H1 (cell line): ENCODE data around the gene HDAC11. TPM values are rescaled to one million over a fixed set of nuclear protein-coding genes. Genes with fewer than 3 reads are reported as not detected.
A peak's percentile ranks its signal among the peaks of the same experiment; 100 is the strongest.

Experiments used
- CTCF ChIA-PET: fragments of 300-600 bp; sonication (Branson Sonifier 250); formaldehyde crosslinking; loops from one replicate; lab custom pipeline; 2021; ENCODE audit not compliant: partially characterized antibody; lab: Charles Lee
- POLR2A ChIA-PET: fragments of 300-600 bp; sonication (Branson Sonifier 250); formaldehyde crosslinking; loops from one replicate; lab custom pipeline; 2021; ENCODE audit warnings: inconsistent platforms; ENCODE audit not compliant: partially characterized antibody; lab: Charles Lee
- DNase-seq, 2 experiments: peaks; one replicate each; pipeline versions ENCODE4 v3.0.0 to v3.0.0-alpha.2; 2010 to 2022; ENCODE audit warnings: low spot score in 2 of 2, low read depth in 1 of 2, mixed read lengths in 1 of 2
- FAIRE-seq: peaks from 2 replicates; lab custom pipeline; 2011; peaks lifted over from hg19 to GRCh38; lab: Jason Lieb, UNC
- H2AFZ ChIP-seq: 2 replicates; pipeline ENCODE4 v1.8.1; 2012; ENCODE audit warnings: low read length, inconsistent platforms
- H2AK5ac ChIP-seq: 2 replicates; pipeline ENCODE4 v1.6.1; 2013; ENCODE audit warnings: low read depth, low read length
- H2BK120ac ChIP-seq: replicated peaks from 2 replicates; pipeline ENCODE3; 2013; ENCODE audit warnings: low read depth, low read length, inconsistent platforms
- H2BK12ac ChIP-seq: 2 replicates; pipeline ENCODE4 v1.6.1; 2013; ENCODE audit warnings: low read depth, low read length
- H2BK15ac ChIP-seq: 2 replicates; pipeline ENCODE4 v1.6.1; 2013; ENCODE audit warnings: low read length
- H2BK20ac ChIP-seq: 2 replicates; pipeline ENCODE4 v1.6.1; 2013; ENCODE audit warnings: low read length
- H2BK5ac ChIP-seq: 2 replicates; pipeline ENCODE4 v1.6.1; 2013; ENCODE audit warnings: low read depth, low read length
- H3K14ac ChIP-seq: 2 replicates; pipeline ENCODE4 v1.6.1; 2013; ENCODE audit warnings: inconsistent platforms; ENCODE audit not compliant: insufficient read length
- H3K18ac ChIP-seq: 2 replicates; pipeline ENCODE4 v1.6.1; 2013; ENCODE audit warnings: low read length; ENCODE audit errors: extremely low read depth
- H3K23ac ChIP-seq: 2 replicates; pipeline ENCODE4 v1.6.1; 2013; ENCODE audit warnings: inconsistent platforms; ENCODE audit not compliant: insufficient read length
- H3K23me2 ChIP-seq: 2 replicates; pipeline ENCODE4 v1.6.1; 2013; ENCODE audit warnings: low read depth, low read length
- H3K27ac ChIP-seq: 2 replicates; pipeline ENCODE4 v1.6.1; 2011; ENCODE audit warnings: low read depth, low read length, inconsistent platforms
- H3K27me3 ChIP-seq, 4 experiments: replicated peaks in 1 of 4; 1 replicate in 1 of 4; 2 replicates in 3 of 4; pipeline versions ENCODE4 v1.6.1 to v1.8.1; 2011 to 2013; ENCODE audit warnings: low read length in 3 of 4, mild to moderate bottlenecking in 3 of 4, inconsistent platforms in 2 of 4, mixed read lengths in 2 of 4, moderate library complexity in 1 of 4; ENCODE audit not compliant: control insufficient read depth in 3 of 4, insufficient read depth in 3 of 4; ENCODE audit errors: extremely low read depth in 1 of 4
- H3K36me3 ChIP-seq, 4 experiments: 2 replicates each; pipeline versions ENCODE4 v1.6.1 to v1.8.1; 2011 to 2013; ENCODE audit warnings: mild to moderate bottlenecking in 4 of 4, low read length in 3 of 4, moderate library complexity in 2 of 4, control low read depth in 1 of 4, inconsistent platforms in 1 of 4; ENCODE audit not compliant: insufficient read depth in 4 of 4, control insufficient read depth in 2 of 4
- H3K4ac ChIP-seq: replicated peaks from 2 replicates; pipeline ENCODE3; 2013; ENCODE audit warnings: low read length, low read depth, mixed read lengths, inconsistent platforms; ENCODE audit not compliant: insufficient read length
- H3K4me1 ChIP-seq, 4 experiments: replicated peaks in 1 of 4; 1 replicate in 1 of 4; 2 replicates in 3 of 4; pipeline versions ENCODE4 v1.6.1 to v1.8.1; 2011 to 2013; ENCODE audit warnings: low read length in 3 of 4, inconsistent platforms in 2 of 4, mixed read lengths in 1 of 4; ENCODE audit not compliant: insufficient read depth in 4 of 4, control insufficient read depth in 3 of 4
- H3K4me2 ChIP-seq, 2 experiments: 2 replicates each; pipeline versions ENCODE4 v1.6.1 to v1.8.1; 2011 to 2013; ENCODE audit warnings: low read depth in 2 of 2, low read length in 2 of 2, control low read depth in 1 of 2, inconsistent platforms in 1 of 2, mild to moderate bottlenecking in 1 of 2; ENCODE audit not compliant: insufficient read depth in 1 of 2
- H3K4me3 ChIP-seq, 4 experiments: fragments of 200-600, 300-600 bp in 1 of 4; sonication (generic), shearing (Covaris generic), sonication (Bioruptor Twin) in 1 of 4; 2 replicates each; pipeline versions ENCODE4 v1.5.1 to v1.8.1; 2011 to 2016; ENCODE audit warnings: low read length in 4 of 4, low read depth in 3 of 4, control low read depth in 2 of 4, inconsistent platforms in 2 of 4, mild to moderate bottlenecking in 2 of 4, mixed read lengths in 1 of 4, moderate library complexity in 1 of 4; ENCODE audit not compliant: insufficient read depth in 2 of 4; ENCODE audit errors: extremely low read depth in 1 of 4
- H3K56ac ChIP-seq: replicated peaks from 2 replicates; pipeline ENCODE3; 2013; ENCODE audit warnings: low read depth, mild to moderate bottlenecking, mixed read lengths, low read length, inconsistent platforms; ENCODE audit not compliant: insufficient read length
- H3K79me1 ChIP-seq: 2 replicates; pipeline ENCODE4 v1.6.1; 2013; ENCODE audit warnings: low read depth, low read length, control low read depth
- H3K79me2 ChIP-seq, 2 experiments: 2 replicates each; pipeline versions ENCODE4 v1.6.1 to v1.8.1; 2012 to 2013; ENCODE audit warnings: low read length in 2 of 2, mild to moderate bottlenecking in 2 of 2, inconsistent platforms in 1 of 2; ENCODE audit not compliant: insufficient read depth in 2 of 2, control insufficient read depth in 1 of 2
- H3K9ac ChIP-seq, 4 experiments: replicated peaks in 1 of 4; 1 replicate in 1 of 4; 2 replicates in 3 of 4; pipeline versions ENCODE4 v1.6.1 to v1.8.1; 2011 to 2013; ENCODE audit warnings: low read depth in 3 of 4, low read length in 3 of 4, control low read depth in 2 of 4, mild to moderate bottlenecking in 2 of 4, moderate library complexity in 2 of 4, inconsistent platforms in 1 of 4; ENCODE audit errors: extremely low read depth in 1 of 4
- H3K9me3 ChIP-seq, 2 experiments: 2 replicates each; pipeline versions ENCODE4 v1.6.1 to v1.8.1; 2012 to 2013; ENCODE audit warnings: mild to moderate bottlenecking in 2 of 2, moderate library complexity in 2 of 2, control low read depth in 1 of 2, inconsistent platforms in 1 of 2, low read depth in 1 of 2, low read length in 1 of 2, mixed read lengths in 1 of 2; ENCODE audit not compliant: insufficient read depth in 2 of 2
- H4K20me1 ChIP-seq, 2 experiments: replicated peaks in 1 of 2; 2 replicates each; pipeline versions ENCODE3 to v1.8.1; 2011 to 2013; ENCODE audit warnings: inconsistent platforms in 2 of 2, low read length in 2 of 2, mild to moderate bottlenecking in 1 of 2; ENCODE audit not compliant: insufficient read depth in 2 of 2, control insufficient read depth in 1 of 2
- H4K5ac ChIP-seq: 2 replicates; pipeline ENCODE4 v1.6.1; 2013; ENCODE audit warnings: low read length, low read depth, mixed read lengths, inconsistent platforms; ENCODE audit not compliant: insufficient read length
- H4K8ac ChIP-seq: 2 replicates; pipeline ENCODE4 v1.8.0; 2013; ENCODE audit warnings: mild to moderate bottlenecking, moderate library complexity, low read length, inconsistent platforms; ENCODE audit not compliant: insufficient read depth; ENCODE audit errors: extremely low read depth
- H4K91ac ChIP-seq: replicated peaks from 2 replicates; pipeline ENCODE3; 2013; ENCODE audit warnings: low read length, mixed read lengths, inconsistent platforms; ENCODE audit not compliant: insufficient read length
- BACH1 ChIP-seq: IDR thresholded peaks from 2 replicates; pipeline ENCODE4 v1.6.1; 2012; ENCODE audit warnings: low read length, improper control_type of control experiment
- BRCA1 ChIP-seq: IDR thresholded peaks from 2 replicates; pipeline ENCODE4 v1.6.1; 2012; ENCODE audit warnings: low read depth, low read length, improper control_type of control experiment
- CBX8 ChIP-seq: fragments of 300-800, 300-1000 bp; sonication (generic); IDR thresholded peaks from 2 replicates; pipeline ENCODE4 v1.7.1; 2016; ENCODE audit warnings: low read depth, low read length, borderline replicate concordance
- CHD2 ChIP-seq: IDR thresholded peaks from 2 replicates; pipeline ENCODE4 v1.6.1; 2012; ENCODE audit warnings: low read length, improper control_type of control experiment
- NRF1 ChIP-seq: IDR thresholded peaks from 2 replicates; pipeline ENCODE4 v1.6.1; 2011; ENCODE audit warnings: mild to moderate bottlenecking, low read depth, low read length, improper control_type of control experiment
- TEAD4 ChIP-seq: IDR thresholded peaks from 2 replicates; pipeline ENCODE4 v1.6.1; 2012; ENCODE audit warnings: low read depth, low read length, inconsistent platforms, mixed read lengths
- YY1 ChIP-seq: IDR thresholded peaks from 2 replicates; pipeline ENCODE4 v1.6.1; 2011; ENCODE audit warnings: low read depth, mild to moderate bottlenecking, low read length
- WGBS, 2 experiments: shearing (Covaris generic) in 1 of 2; methylation state at CpG; one replicate each; pipeline versions ENCODE4 v1.1.6 to v1.1.7; 2013 to 2015; ENCODE audit warnings: low lambda C conversion rate in 2 of 2, mixed read lengths in 2 of 2, inconsistent platforms in 1 of 2, low coverage in 1 of 2, missing lambda C conversion rate in 1 of 2; ENCODE audit not compliant: insufficient replicate concordance in 2 of 2, insufficient coverage in 1 of 2, insufficient read length in 1 of 2; ENCODE audit errors: extremely low coverage in 1 of 2, missing lambda C conversion rate in 1 of 2; 5-methylcytosine and 5-hydroxymethylcytosine counted together
- polyA plus RNA-seq, 7 experiments: library from polyadenylated mRNA; depleted of rRNA in 3 of 7; stranded (reverse) in 5 of 7; unstranded in 2 of 7; fragments of >200 nt in 5 of 7; fragments of 200-250 nt in 2 of 7; gene quantifications; 1 replicate in 5 of 7; 2 replicates in 1 of 7; 4 replicates in 1 of 7; pipeline versions ENCODE4 v1.2.1 to v1.2.3, GENCODE V29; 2011 to 2013; ENCODE audit warnings: missing spikeins in 2 of 7, mixed read lengths in 2 of 7
- total RNA-seq: library from RNA; stranded (reverse); fragmentation: NEBNext Ultra II Directional; extraction: Animal tissue kit (Norgen Biotek cat#: 25700); gene quantifications from 2 replicates; pipeline ENCODE4 v1.2.1, GENCODE V29; 2021

The HDAC11 gene
- total and polyA plus RNA-seq, 2 of the 8 experiments (the other 6 are each of a cell fraction or from before 2014, with no cell fraction given), result 6.8 to 7.4 TPM

GRCh38 chr3:13544951-13545651, 65.0 kb downstream of the HDAC11 start:
- no peak overlapping the region for H3K14ac ChIP-seq
- H3K9me3 ChIP-seq, result no peaks in the 10 kb centered on the region
- no peak overlapping the region for H4K8ac ChIP-seq
- H3K4me2 ChIP-seq, result no peak overlapping the region
- no peak overlapping the region for H2BK120ac ChIP-seq
- no peak overlapping the region for H2AK5ac ChIP-seq
- H3K36me3 ChIP-seq, result no peaks in the 10 kb centered on the region
- WGBS, 2 experiments, result 69% methylated on average over 9 of the region's 9 CpGs; no CpG with 5 or more reads in 1 of the 2 experiments
- no peak overlapping the region for H3K18ac ChIP-seq
- 0 out of 2 replicates have a peak overlapping the region, but pooled peaks have one; percentile 18 for H2BK20ac ChIP-seq
- peaks cover 0 to 22% (median 18%) of the 10 kb centered on the region in 4 experiments; a peak in 6 of 7 replicates for H3K27me3 ChIP-seq
- ChIA-PET POLR2A (interaction anchor here (1.4 kb wide), 1 partner anchor 9 kb away, joined by 3 read pairs; no protein-coding TSS in a partner anchor), CTCF (interaction anchor here (1.0 to 51.2 kb wide), 8 partner anchors 12 to 89 kb away, joined by 3 to 856 read pairs (median 4); no protein-coding TSS in a partner anchor)
- no peaks in the 10 kb centered on the region for H3K79me1 ChIP-seq
- H2BK5ac ChIP-seq, result no peak overlapping the region
- no peak overlapping the region for H3K23ac ChIP-seq
- H3K4me3 ChIP-seq, result no peak overlapping the region
- no peak overlapping the region for H4K91ac ChIP-seq
- H2BK12ac ChIP-seq, result 0 out of 2 replicates have a peak overlapping the region, but pooled peaks have one; percentile 27
- H3K4ac ChIP-seq, result no peak overlapping the region
- H3K23me2 ChIP-seq, result peaks cover 2% of the 10 kb centered on the region; the same call in 1 of the 2 replicates
- H3K56ac ChIP-seq, result no peak overlapping the region
- no peak overlapping the region for H3K27ac ChIP-seq
- no peak overlapping the region for H2BK15ac ChIP-seq
- DNase-seq (no peak), FAIRE-seq (no peak)
- no peak overlapping the region for H2AFZ ChIP-seq
- no peak overlapping the region for H3K9ac ChIP-seq
- H3K4me1 ChIP-seq, result peaks cover 0 to 26% (median 8%) of the 10 kb centered on the region in 4 experiments; a peak in 6 of 7 replicates
- H4K5ac ChIP-seq, result no peak overlapping the region
- no peak for TF ChIP-seq TEAD4
- TF ChIP-seq CBX8, result no peak
- no peak for TF ChIP-seq NRF1
- no peak for TF ChIP-seq CHD2
- no peak for TF ChIP-seq BACH1
- TF ChIP-seq YY1, result no peak
- no peak for TF ChIP-seq BRCA1
- no peaks in the 10 kb centered on the region for H4K20me1 ChIP-seq
- H3K79me2 ChIP-seq, result no peaks in the 10 kb centered on the region
